IPS-NIHi11 (cell line): ENCODE results near the gene ISG20L2.
"Not testable (repeated sequence)": the region's sequence is repeated elsewhere in the genome, so short reads cannot be mapped to it uniquely, and the experiment has no call there.

Source experiments
- DNase-seq: peaks from one replicate; pipeline ENCODE4 v3.0.0; 2012; ENCODE audit warnings: mixed read lengths, low spot score

ISG20L2 gene

GRCh38 chr1:156728599-156729462 is at the start of gene ISG20L2:
Gene ISG20L2 (minus strand): TSS chr1:156728766. CDS start chr1:156727652, 1,114 bp downstream.
- peak; percentile 92 for DNase-seq

- DNase-seq = no peak
These were observed 49.0 kb upstream of the ISG20L2 start for GRCh38 chr1:156777573-156777972.

- DNase-seq = no peak
These were observed 48.4 kb upstream of the ISG20L2 start for GRCh38 chr1:156776942-156777341.

GRCh38 chr1:156775799-156776198 is 47.2 kb upstream of the ISG20L2 start:
- DNase-seq = no peak

- DNase-seq = no peak
These were observed 45.0 kb upstream of the ISG20L2 start for GRCh38 chr1:156773607-156774006.

GRCh38 chr1:156772728-156773497 is 44.3 kb upstream of the ISG20L2 start:
- no peak for DNase-seq

GRCh38 chr1:156772222-156772621 is 43.7 kb upstream of the ISG20L2 start:
- DNase-seq = no peak

GRCh38 chr1:156768610-156769295 is 40.2 kb upstream of the ISG20L2 start:
- no peak for DNase-seq

- peak; percentile 41 for DNase-seq
These were observed 39.5 kb upstream of the ISG20L2 start for GRCh38 chr1:156767879-156768604.

- peak; percentile 87 for DNase-seq
These were observed 38.7 kb upstream of the ISG20L2 start, which contains the start of gene PRCC for GRCh38 chr1:156767101-156767878. Gene PRCC (plus strand): TSS chr1:156767535. CDS start chr1:156767772, 237 bp downstream.

- no peak for DNase-seq
These were observed 37.9 kb upstream of the ISG20L2 start for GRCh38 chr1:156766298-156767100.

- DNase-seq = no peak
These were observed 37.1 kb upstream of the ISG20L2 start for GRCh38 chr1:156765666-156766065.

GRCh38 chr1:156765136-156765535 is 36.6 kb upstream of the ISG20L2 start:
- DNase-seq = not testable (repeated sequence)

GRCh38 chr1:156760796-156761104 is 32.2 kb upstream of the ISG20L2 start:
- DNase-seq = no peak

- DNase-seq = no peak
These were observed 31.7 kb upstream of the ISG20L2 start for GRCh38 chr1:156760092-156760795.

- not testable (repeated sequence) for DNase-seq
These were observed 29.1 kb upstream of the ISG20L2 start for GRCh38 chr1:156757572-156758253.

- no peak for DNase-seq
These were observed 27.8 kb upstream of the ISG20L2 start for GRCh38 chr1:156756355-156756754.

- DNase-seq = no peak
These were observed 27.0 kb upstream of the ISG20L2 start for GRCh38 chr1:156755527-156755950.

- no peak for DNase-seq
These were observed 25.7 kb upstream of the ISG20L2 start for GRCh38 chr1:156754219-156754618.
